Right lobe of liver (tissue), 6 donors: ENCODE measurements around the gene CEP85L. TPM values are rescaled to one million over a fixed set of nuclear protein-coding genes. Genes with fewer than 3 reads are reported as not detected.

Experiments used
- ATAC-seq, 4 donors: fragments of 200-7000 bp; cut with Tn5 transposase; one replicate each; pipeline ENCODE4 v1.9.1; 2020; ENCODE audit warnings: mild to moderate bottlenecking in 4 of 4, moderate library complexity in 4 of 4
- DNase-seq, 3 donors: peaks; one replicate each; pipeline ENCODE4 v3.0.0-alpha.2; 2020
- H3K27ac ChIP-seq, 3 donors: fragments of 200-600 bp; one replicate each; pipeline ENCODE4 v1.8.0; 2022
- H3K27me3 ChIP-seq, 2 donors: fragments of 200-600 bp; one replicate each; pipeline ENCODE4 v1.8.0; 2022
- H3K36me3 ChIP-seq, 4 donors: fragments of 200-600 bp; sonication (generic) in 1 of 4; one replicate each; pipeline versions ENCODE4 v1.5.1 to v1.8.0; 2017 to 2022; ENCODE audit warnings: control low read depth in 1 of 4
- H3K4me1 ChIP-seq, 4 donors: fragments of 200-600 bp; sonication (generic) in 1 of 4; one replicate each; pipeline versions ENCODE4 v1.5.1 to v1.8.0; 2017 to 2022; ENCODE audit warnings: control low read depth in 1 of 4
- H3K4me3 ChIP-seq, 3 donors: fragments of 200-600 bp; one replicate each; pipeline ENCODE4 v1.8.0; 2022
- H3K9me3 ChIP-seq, 4 donors: fragments of 200-600 bp; sonication (generic) in 1 of 4; one replicate each; pipeline versions ENCODE4 v1.5.1 to v1.8.0; 2017 to 2022; ENCODE audit warnings: control low read depth in 1 of 4
- CTCF ChIP-seq, 4 donors: fragments of 200-600 bp in 3 of 4; fragments of 450-650 bp in 1 of 4; IDR thresholded peaks; one replicate each; pipeline versions ENCODE4 v1.5.1 to v1.8.0; 2016 to 2022; ENCODE audit warnings: antibody characterized with exemption in 4 of 4, mild to moderate bottlenecking in 2 of 4
- POLR2A ChIP-seq: fragments of 450-650 bp; IDR thresholded peaks from one replicate; pipeline ENCODE4 v1.6.1; 2017; ENCODE audit warnings: antibody characterized with exemption, mild to moderate bottlenecking
- WGBS: methylation state at CpG from one replicate; pipeline ENCODE4 v1.1.6; 2018; ENCODE audit warnings: low coverage, low lambda C conversion rate; ENCODE audit not compliant: insufficient coverage; ENCODE audit errors: missing lambda C conversion rate; 5-methylcytosine and 5-hydroxymethylcytosine counted together
- intact Hi-C, 2 donors: fragments of 100-400 bp; cut with DNase I; formaldehyde crosslinking; loops; one replicate each; pipeline versions ENCODE4 v1.11.2 to v1.14.1; 2022
- total RNA-seq, 6 experiments: library from RNA; depleted of rRNA in 2 of 6; stranded (reverse); fragments of >200 nt in 2 of 6; fragmentation: NEBNext Ultra II Directional in 3 of 6; extraction: Animal tissue kit (Norgen Biotek cat#: 25700) in 3 of 6; gene quantifications; one replicate each; pipeline versions ENCODE4 v1.1.0 to v1.2.4, GENCODE V29; 2016 to 2023
- donor health status: DM: no; HTN: yes; CAD: no.
- donor health status: DM: no; HTN: no; CAD: no.
- donor health status: DM: no; HTN: no; CAD: no.
- donor health status: DM: no; HTN: yes; CAD: no.
- donor health status: DM: no; HTN: yes; CAD: no.

The CEP85L gene
- total RNA-seq, 6 experiments from 2014 or later, result 2.9 to 8.7 (median 4.1) TPM

- H3K36me3 ChIP-seq, result no peaks in the 10 kb centered on the region
- DNase-seq (no peak), ATAC-seq (no peak)
- no peak overlapping the region for H3K27ac ChIP-seq
- H3K4me3 ChIP-seq, result no peak overlapping the region
- no peaks in the 10 kb centered on the region for H3K27me3 ChIP-seq
- TF ChIP-seq POLR2A, result no peak
- TF ChIP-seq CTCF (IDR thresholded peaks at IDR 0.05), result no peak
- no peaks in the 10 kb centered on the region for H3K9me3 ChIP-seq
- 76% methylated on average over 3 of the region's 3 CpGs for WGBS
- intact Hi-C loops, result no loop called here
- H3K4me1 ChIP-seq, result no peaks in the 10 kb centered on the region
These were observed 5.6 kb upstream of the CEP85L start for GRCh38 chr6:118656847-118657451.

- Histone ChIP-seq H3K27me3 (no peaks in the 10 kb centered on the region), H3K9me3 (no peaks in the 10 kb centered on the region), H3K4me3 (peak overlapping the region; percentile 76 to 86 (median 77)), H3K36me3 (no peaks in the 10 kb centered on the region), H3K27ac (peak overlapping the region in 2 of 3 donors; percentile 90 to 91), H3K4me1 (peaks cover 0 to 11% (median 0%) of the 10 kb centered on the region in 4 donors)
- DNase-seq (no peak), ATAC-seq (no peak)
- intact Hi-C loops, result no loop called here
- TF ChIP-seq POLR2A (no peak), CTCF (IDR thresholded peaks at IDR 0.05) (no peak)
- WGBS, result 54% methylated on average over 20 of the region's 20 CpGs
These were observed 742 bp upstream of the CEP85L start for GRCh38 chr6:118652051-118652615.

GRCh38 chr6:118650582-118651281, 659 bp downstream of the CEP85L start:
- Histone ChIP-seq H3K9me3 (no peaks in the 10 kb centered on the region), H3K36me3 (no peaks in the 10 kb centered on the region), H3K27me3 (no peaks in the 10 kb centered on the region), H3K27ac (peak overlapping the region; percentile 86 to 91 (median 90)), H3K4me1 (peaks cover 0 to 12% (median 0%) of the 10 kb centered on the region in 4 donors), H3K4me3 (peak overlapping the region; percentile 76 to 86 (median 77))
- DNase-seq (peak; percentile 59 to 64 (median 60)), ATAC-seq (peak; percentile 50 to 70 (median 63))
- intact Hi-C loops, result no loop called here
- TF ChIP-seq POLR2A (peak; percentile 17), CTCF (IDR thresholded peaks at IDR 0.05) (peak in 1 of 4 donors; percentile 35)
- 0% methylated on average over 10 of the region's 80 CpGs for WGBS

GRCh38 chr6:118649918-118650581, 1.3 kb downstream of the CEP85L start:
- DNase-seq (no peak), ATAC-seq (peak in 2 of 4 donors; percentile 46 to 57)
- no peak for TF ChIP-seq CTCF (IDR thresholded peaks at IDR 0.05)
- no peak for TF ChIP-seq POLR2A
- Histone ChIP-seq H3K4me3 (peak overlapping the region; percentile 76 to 86 (median 77)), H3K4me1 (peaks cover 0 to 18% (median 0%) of the 10 kb centered on the region in 4 donors), H3K9me3 (no peaks in the 10 kb centered on the region), H3K27ac (peak overlapping the region in 2 of 3 donors; percentile 90 to 91), H3K27me3 (no peaks in the 10 kb centered on the region), H3K36me3 (no peaks in the 10 kb centered on the region)
- intact Hi-C loops, result no loop called here
- 20% methylated on average over 9 of the region's 17 CpGs for WGBS
